Lower leg skin (tissue), 3 donors: ENCODE measurements around the gene MYL6.

ENCODE experiments used
- CTCF ChIP-seq, 3 donors: fragments of 450-650 bp; IDR thresholded peaks; one replicate each; pipeline ENCODE4 v1.5.1; 2016; ENCODE audit warnings: antibody characterized with exemption in 3 of 3, mild to moderate bottlenecking in 3 of 3, moderate library complexity in 2 of 3
- POLR2A ChIP-seq, 2 donors: fragments of 450-650 bp; IDR thresholded peaks; one replicate each; pipeline ENCODE4 v1.6.1; 2016 to 2017; ENCODE audit warnings: antibody characterized with exemption in 2 of 2, mild to moderate bottlenecking in 1 of 2, moderate library complexity in 1 of 2

- TF ChIP-seq CTCF (IDR thresholded peaks at IDR 0.05) (no peak), POLR2A (IDR thresholded peaks at IDR 0.05) (no peak)
Observed at GRCh38 chr12:56202366-56202765, 44.2 kb downstream of the MYL6 start.
